HUES48 (cell line): ENCODE data around the gene HDGFL1.

Experiments used
- H3K27ac ChIP-seq: one replicate; pipeline ENCODE4 v1.7.0; 2013; ENCODE audit warnings: low read depth, low read length, inconsistent platforms
- H3K27me3 ChIP-seq: 2 replicates; pipeline ENCODE4 v1.6.1; 2013; ENCODE audit warnings: mild to moderate bottlenecking, low read length; ENCODE audit not compliant: control insufficient read depth, insufficient read depth
- H3K36me3 ChIP-seq: 2 replicates; pipeline ENCODE4 v1.6.1; 2013; ENCODE audit warnings: low read length; ENCODE audit not compliant: control insufficient read depth, insufficient read depth
- H3K4me1 ChIP-seq: 2 replicates; pipeline ENCODE4 v1.6.1; 2013; ENCODE audit warnings: mild to moderate bottlenecking, low read length; ENCODE audit not compliant: control insufficient read depth, insufficient read depth
- H3K4me3 ChIP-seq: 2 replicates; pipeline ENCODE4 v1.5.1; 2013; ENCODE audit warnings: mild to moderate bottlenecking, low read depth, low read length
- H3K9ac ChIP-seq: 2 replicates; pipeline ENCODE4 v1.6.1; 2013; ENCODE audit warnings: mild to moderate bottlenecking, low read depth, low read length, moderate library complexity
- H3K9me3 ChIP-seq: 2 replicates; pipeline ENCODE4 v1.6.1; 2013; ENCODE audit warnings: low read length; ENCODE audit not compliant: control insufficient read depth, insufficient read depth

HDGFL1 gene

DNA sequence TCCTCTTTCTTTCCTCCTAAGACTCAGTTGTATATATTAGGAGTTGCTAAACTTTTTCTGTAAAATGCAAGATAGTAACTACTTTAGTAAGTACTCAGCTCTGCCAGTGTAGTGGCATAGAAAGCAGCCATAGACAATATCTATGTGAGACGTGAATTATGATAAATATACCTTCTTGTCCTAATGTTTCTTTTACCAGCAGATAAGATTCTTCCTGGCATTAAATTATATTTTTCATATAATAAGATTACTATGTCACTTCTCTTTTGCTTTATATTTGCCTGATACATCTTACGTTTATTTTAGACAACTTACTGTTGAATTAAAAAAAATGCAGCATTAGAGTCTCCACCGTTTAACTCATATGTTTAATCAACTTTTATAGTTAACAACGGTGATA is 51.7 kb downstream of the HDGFL1 start:
- H3K9me3 ChIP-seq = no peaks in the 10 kb centered on the region; the same call in 1 of the 2 replicates
- H3K4me1 ChIP-seq = peaks cover 30% of the 10 kb centered on the region
- no peak overlapping the region for H3K27ac ChIP-seq
- H3K36me3 ChIP-seq = no peaks in the 10 kb centered on the region
- H3K9ac ChIP-seq = no peak overlapping the region
- H3K4me3 ChIP-seq = no peak overlapping the region
- no peaks in the 10 kb centered on the region for H3K27me3 ChIP-seq
